ENCODE results near the gene KIF19. TPM values are rescaled to one million over a fixed set of nuclear protein-coding genes. Genes with fewer than 3 reads are reported as not detected.

The KIF19 gene
- total RNA-seq, 1 donor = 1.2 TPM

DNA sequence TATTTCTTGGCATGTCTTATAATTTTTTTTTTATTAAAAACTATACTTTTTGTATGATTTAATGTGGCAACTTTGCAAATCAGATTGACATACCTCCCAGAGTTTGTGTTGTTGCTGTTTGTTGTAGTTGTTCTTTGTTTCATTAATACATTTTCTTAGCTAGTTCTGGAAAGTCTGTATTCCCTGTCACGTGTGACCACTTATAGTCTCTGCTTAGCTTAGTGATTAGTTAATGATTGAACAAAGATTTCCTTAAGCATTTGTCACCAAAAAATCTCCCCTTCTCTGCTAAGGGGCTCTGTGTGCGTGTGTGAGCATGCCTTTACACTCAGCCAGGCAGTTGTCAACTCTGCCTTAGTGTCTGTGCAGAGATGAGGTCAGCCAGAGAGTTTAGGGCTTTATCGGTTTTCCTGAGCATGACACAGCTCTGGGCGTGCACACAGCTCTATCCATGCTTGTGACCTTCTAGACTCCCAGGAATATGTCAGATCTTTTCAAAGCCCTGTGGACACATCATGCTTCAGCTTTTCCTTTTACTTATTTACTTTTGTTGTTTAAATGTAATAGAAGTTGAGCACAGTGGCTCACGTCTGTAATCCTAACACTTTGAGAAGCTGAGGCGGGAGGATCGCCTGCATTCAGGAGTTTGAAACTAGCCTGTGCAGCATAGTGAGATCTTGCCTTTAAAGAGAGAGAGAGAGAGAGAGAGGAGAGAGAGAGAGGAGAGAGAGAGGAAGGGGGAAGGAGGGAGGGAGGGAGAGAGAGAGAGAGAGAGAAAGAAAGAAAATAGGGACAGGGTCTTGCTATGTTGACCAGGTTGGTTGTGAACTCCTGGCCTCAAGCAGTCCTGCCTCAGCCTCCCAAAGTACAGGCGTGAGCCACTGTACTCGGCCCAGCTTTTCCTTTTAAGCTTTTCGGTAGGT lies 30.1 kb upstream of the KIF19 start:
- Histone ChIP-seq H3K27me3 (ENCODE audit: insufficient read depth, low read length) (no peaks in the 10 kb centered on the region), H3K9me3 (ENCODE audit: low read depth, low read length) (no peaks in the 10 kb centered on the region), H3K4me3 (ENCODE audit: low read length) (no peak overlapping the region), H3K4me1 (ENCODE audit: insufficient read depth, low read length) (peaks cover 4% of the 10 kb centered on the region)

DNA sequence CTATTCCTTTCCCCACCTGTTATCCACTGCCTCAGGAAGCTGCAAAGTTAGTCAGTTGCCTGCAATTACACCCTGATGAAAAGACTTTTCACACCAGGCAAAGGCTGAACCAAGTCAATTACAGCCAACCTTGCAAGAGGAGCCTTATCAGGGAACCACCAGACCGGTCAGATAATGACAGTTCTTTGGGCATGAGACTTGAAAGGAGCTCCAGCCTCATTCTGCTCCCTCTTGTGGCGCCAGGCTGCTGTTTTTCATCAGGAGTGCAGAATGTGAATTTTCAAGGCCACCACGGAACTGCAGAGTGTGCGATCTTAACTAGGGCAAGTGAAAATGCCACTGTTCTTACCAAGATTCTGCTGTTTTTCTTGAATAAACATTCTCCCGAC lies 29.5 kb upstream of the KIF19 start:
- Histone ChIP-seq H3K9me3 (ENCODE audit: low read depth, low read length) (no peaks in the 10 kb centered on the region), H3K4me3 (ENCODE audit: low read length) (no peak overlapping the region), H3K27me3 (ENCODE audit: insufficient read depth, low read length) (no peaks in the 10 kb centered on the region), H3K4me1 (ENCODE audit: insufficient read depth, low read length) (peaks cover 4% of the 10 kb centered on the region)

DNA sequence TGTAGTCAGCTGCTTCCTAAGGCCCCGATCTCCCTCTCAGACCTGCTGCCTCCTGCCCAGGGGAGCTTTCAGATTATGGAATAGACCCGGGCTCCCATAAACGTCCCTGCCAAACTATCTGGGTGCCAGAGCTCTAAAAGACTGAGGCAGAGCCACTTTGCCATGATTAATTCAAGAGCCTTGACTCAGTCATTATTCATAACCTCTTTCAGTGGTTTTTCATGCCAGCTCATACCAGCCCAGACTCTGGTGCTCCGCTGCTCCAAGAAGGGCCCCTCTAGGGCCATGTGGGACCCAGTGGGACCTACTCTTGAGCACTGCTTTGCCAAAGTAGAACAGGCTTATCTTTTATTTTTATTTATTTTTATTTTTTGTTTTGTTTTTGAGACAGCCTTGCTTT lies 28.1 kb upstream of the KIF19 start:
- Histone ChIP-seq H3K27me3 (ENCODE audit: insufficient read depth, low read length) (no peaks in the 10 kb centered on the region), H3K4me1 (ENCODE audit: insufficient read depth, low read length) (peaks cover 4% of the 10 kb centered on the region), H3K4me3 (ENCODE audit: low read length) (no peak overlapping the region), H3K9me3 (ENCODE audit: low read depth, low read length) (no peaks in the 10 kb centered on the region)

DNA sequence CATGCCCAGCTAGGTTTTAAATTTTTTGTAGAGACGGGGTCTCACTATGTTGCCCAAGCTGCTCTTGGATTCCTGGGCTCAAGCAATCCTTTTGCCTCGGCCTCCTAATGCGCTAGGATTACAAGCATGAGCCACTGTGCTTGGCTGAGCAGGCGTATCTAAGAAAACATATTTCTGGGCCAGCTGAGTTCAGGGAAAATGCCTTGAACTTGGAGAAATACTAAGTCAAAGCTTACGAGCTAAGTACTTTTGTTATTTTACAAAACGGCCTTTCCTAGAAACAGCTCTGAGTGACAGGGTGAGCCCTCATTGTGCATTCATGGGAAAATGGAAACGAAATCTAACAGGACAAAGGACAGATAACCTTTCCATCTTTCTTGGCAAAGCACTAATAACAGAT lies 27.2 kb upstream of the KIF19 start:
- Histone ChIP-seq H3K9me3 (ENCODE audit: low read depth, low read length) (no peaks in the 10 kb centered on the region), H3K4me3 (ENCODE audit: low read length) (no peak overlapping the region), H3K4me1 (ENCODE audit: insufficient read depth, low read length) (peaks cover 4% of the 10 kb centered on the region), H3K27me3 (ENCODE audit: insufficient read depth, low read length) (no peaks in the 10 kb centered on the region)

DNA sequence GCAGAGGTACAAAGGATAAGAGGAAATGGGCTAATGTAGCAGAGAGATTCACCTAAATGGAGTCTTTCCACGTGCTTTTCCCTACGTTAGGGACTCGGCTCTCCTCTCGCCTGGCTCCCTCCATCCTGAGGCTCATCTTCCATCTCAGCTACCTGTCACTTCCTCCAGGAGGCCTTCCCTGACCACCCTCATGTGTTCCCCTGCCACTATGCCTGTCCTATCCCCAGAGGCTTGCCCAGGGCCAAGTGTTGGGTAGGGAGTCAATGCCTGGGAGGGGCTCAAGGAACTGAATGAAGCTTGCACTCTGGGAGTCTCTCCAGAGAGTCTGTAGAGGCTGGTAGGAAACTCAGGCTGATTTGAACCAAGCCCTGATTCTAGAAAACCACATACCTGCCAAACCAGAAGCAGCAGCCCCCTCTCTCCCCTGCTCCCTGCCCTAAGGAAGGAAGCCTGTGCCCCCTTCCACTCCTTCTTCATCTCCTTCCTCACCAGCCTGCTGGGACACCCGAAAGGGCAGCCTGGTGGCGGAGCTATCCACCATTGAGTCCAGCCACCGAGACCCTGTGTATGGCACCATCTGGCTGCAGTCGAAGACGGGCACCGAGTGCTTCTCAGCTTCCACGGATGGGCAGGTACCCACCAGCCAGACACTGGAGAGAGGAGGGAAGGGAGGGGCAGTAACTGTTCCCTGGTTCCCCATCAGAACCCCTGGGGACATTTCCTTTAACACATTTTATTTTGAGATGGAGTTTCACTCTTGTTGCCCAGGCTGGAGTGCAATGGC lies 26.6 kb upstream of the KIF19 start:
- H3K4me1 ChIP-seq (ENCODE audit: insufficient read depth, low read length) = peaks cover 4% of the 10 kb centered on the region
- H3K4me3 ChIP-seq (ENCODE audit: low read length) = no peak overlapping the region
- H3K27me3 ChIP-seq (ENCODE audit: insufficient read depth, low read length) = no peaks in the 10 kb centered on the region
- H3K9me3 ChIP-seq (ENCODE audit: low read depth, low read length) = no peaks in the 10 kb centered on the region

DNA sequence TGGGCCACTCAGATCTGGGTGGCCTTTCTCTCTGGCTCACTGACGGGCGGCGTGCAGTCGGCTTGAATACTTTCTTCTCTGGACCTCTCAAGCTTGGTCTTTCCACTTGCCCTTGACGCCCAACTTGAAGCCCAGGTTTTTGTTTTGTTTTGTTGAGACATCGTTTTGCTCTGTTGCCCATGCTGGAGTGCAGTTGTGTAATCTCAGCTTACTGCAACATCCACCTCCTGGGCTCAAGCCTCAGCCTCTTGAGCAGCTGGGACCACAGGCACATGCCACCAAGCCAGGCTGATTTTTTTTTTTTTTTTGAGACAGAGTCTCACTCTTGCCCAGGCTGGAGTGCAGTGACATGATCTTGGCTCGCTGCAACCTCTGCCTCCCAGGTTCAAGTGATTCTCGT lies 22.7 kb upstream of the KIF19 start:
- H3K9me3 ChIP-seq (ENCODE audit: low read depth, low read length) = no peaks in the 10 kb centered on the region
- H3K4me3 ChIP-seq (ENCODE audit: low read length) = no peak overlapping the region
- no peaks in the 10 kb centered on the region for H3K4me1 ChIP-seq (ENCODE audit: insufficient read depth, low read length)
- no peaks in the 10 kb centered on the region for H3K27me3 ChIP-seq (ENCODE audit: insufficient read depth, low read length)

DNA sequence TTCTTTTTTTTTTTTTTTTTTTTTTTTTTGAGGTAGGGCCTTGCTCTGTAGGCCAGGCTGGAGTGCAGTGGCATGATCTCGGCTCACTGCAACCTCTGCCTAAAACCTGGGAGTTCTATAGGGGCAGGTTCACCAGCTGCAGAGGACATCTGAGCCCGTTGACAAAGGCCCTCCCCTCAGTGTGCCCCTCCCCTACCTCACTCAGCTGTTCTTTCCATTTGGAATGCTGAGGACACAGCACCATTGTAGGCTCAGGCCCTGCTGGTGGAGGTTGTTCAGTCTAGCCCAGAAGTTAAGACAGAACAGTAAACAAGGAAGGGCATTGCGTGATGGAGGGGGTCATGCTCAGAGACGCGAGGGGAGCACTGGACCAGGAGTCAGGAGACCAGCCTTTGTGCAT lies 21.8 kb upstream of the KIF19 start:
- H3K9me3 ChIP-seq (ENCODE audit: low read depth, low read length) = no peaks in the 10 kb centered on the region
- H3K4me1 ChIP-seq (ENCODE audit: insufficient read depth, low read length) = no peaks in the 10 kb centered on the region
- H3K4me3 ChIP-seq (ENCODE audit: low read length) = no peak overlapping the region
- no peaks in the 10 kb centered on the region for H3K27me3 ChIP-seq (ENCODE audit: insufficient read depth, low read length)

DNA sequence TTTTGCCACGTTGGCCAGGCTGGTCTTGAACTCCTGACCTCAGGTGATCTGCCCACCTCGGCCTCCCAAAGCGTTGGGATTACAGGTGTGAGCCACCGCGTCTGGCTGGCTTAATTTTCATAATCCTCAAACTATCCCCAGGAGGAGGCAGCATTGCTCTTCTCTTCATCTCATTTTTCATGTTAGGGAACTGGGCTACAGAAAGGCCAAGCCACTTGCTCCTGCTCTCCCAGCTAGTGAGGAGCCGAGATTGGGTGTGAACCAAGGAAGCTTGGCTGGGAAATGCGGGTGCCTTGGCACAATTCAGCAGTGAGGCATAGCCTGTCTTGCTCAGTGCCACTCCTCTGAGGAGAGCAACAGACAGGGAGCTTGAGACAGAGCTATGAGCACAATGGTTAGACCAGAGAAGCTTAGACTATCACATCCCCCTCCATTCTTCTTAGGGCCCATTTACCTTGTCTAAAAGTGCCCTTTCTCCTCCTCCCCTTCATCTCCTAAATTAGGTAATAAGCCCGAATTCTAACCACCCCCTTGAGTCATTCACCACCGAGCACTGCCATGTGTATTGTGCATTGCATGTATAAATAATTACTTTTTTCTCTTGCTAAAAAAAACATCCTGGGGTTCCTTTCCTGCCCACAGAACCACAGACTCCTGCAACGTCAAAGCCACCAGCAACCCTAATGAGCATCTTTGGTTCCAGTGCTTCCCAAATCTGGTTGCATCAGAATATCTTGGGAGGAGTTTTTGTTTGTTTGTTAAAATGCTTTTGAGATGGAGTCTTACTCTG lies 20.0 kb upstream of the KIF19 start:
- H3K27me3 ChIP-seq (ENCODE audit: insufficient read depth, low read length) = no peaks in the 10 kb centered on the region
- H3K9me3 ChIP-seq (ENCODE audit: low read depth, low read length) = no peaks in the 10 kb centered on the region
- H3K4me3 ChIP-seq (ENCODE audit: low read length) = no peak overlapping the region
- H3K4me1 ChIP-seq (ENCODE audit: insufficient read depth, low read length) = no peaks in the 10 kb centered on the region

DNA sequence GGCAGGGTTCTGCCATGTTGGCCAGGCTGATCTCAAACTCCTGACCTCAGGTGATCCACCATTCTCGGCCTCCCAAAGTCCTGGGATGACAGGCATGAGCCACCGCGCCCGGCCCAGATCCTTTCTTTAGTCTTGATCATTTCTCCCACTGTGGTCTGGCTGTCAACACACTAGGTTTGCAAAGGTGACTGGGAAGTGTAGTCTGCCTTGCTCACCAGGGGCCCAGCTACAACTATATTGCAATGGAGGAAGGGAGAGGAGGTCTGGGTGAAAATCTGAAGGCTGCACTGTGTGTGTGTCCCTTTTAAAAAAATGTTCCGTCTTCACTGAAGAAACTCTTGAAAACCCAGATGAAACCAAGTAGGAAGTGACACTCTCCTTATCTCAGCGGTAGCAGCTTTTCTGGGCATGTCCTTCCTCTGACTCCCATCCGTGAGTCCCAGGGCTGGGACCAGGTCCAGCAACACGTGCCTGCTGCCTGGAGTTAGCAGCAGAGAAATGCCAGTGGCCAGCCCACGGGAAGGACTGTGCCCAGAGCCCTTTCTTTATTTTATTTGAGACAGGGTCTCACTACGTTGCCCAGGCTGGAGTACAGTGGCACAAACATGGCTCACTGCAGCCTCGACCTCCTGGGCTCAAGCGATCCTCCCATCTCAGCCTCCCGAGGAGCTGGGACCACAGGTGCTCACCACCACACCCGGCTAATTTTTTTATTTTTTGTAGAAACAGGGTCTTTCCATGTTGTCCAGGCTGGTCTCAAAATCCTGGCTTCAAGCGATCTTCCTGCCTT lies 17.8 kb upstream of the KIF19 start:
- H3K4me3 ChIP-seq (ENCODE audit: low read length) = no peak overlapping the region
- no peaks in the 10 kb centered on the region for H3K9me3 ChIP-seq (ENCODE audit: low read depth, low read length)
- no peaks in the 10 kb centered on the region for H3K27me3 ChIP-seq (ENCODE audit: insufficient read depth, low read length)
- H3K4me1 ChIP-seq (ENCODE audit: insufficient read depth, low read length) = no peaks in the 10 kb centered on the region

DNA sequence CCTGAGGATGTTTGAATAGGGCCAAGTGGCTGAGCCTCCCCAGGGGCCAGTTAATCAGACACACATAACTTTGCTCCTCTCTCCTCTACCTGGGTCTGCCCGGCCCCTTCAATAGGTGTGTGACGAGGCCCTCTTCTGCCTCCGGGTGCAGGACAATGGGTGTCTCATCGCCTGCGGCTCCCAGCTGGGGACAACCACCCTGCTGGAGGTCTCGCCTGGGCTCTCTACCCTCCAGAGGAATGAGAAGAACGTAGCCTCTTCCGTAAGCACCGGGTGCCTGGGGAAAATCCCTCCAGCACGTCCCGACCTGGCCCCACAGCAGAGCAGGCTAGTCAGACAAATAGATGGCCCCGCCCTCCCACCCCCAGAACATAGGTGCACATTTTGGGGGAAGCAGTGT lies 16.1 kb upstream of the KIF19 start:
- H3K4me1 ChIP-seq (ENCODE audit: insufficient read depth, low read length) = no peaks in the 10 kb centered on the region
- no peaks in the 10 kb centered on the region for H3K27me3 ChIP-seq (ENCODE audit: insufficient read depth, low read length)
- no peaks in the 10 kb centered on the region for H3K9me3 ChIP-seq (ENCODE audit: low read depth, low read length)
- H3K4me3 ChIP-seq (ENCODE audit: low read length) = no peak overlapping the region

DNA sequence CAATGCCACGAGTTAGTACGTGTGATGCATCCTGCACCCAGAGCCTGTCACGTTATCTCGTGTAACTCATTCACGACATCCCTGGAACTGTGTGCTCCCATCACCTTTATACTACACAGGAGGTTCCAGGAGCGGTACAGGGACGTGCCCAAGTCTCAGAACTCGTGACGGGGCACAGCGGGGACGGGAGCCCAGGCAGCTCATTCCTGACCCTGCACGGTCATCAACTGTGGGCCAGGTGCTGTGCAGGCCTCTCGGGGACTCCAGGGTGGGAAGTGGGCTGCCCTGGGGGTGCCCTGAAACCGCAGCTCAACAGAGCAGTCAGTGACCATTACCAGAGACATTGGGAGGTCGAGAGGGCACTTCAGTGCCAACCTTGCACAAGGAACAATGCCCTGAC lies 11.1 kb upstream of the KIF19 start:
- H3K4me3 ChIP-seq (ENCODE audit: low read length) = no peak overlapping the region
- no peaks in the 10 kb centered on the region for H3K9me3 ChIP-seq (ENCODE audit: low read depth, low read length)
- H3K4me1 ChIP-seq (ENCODE audit: insufficient read depth, low read length) = no peaks in the 10 kb centered on the region
- no peaks in the 10 kb centered on the region for H3K27me3 ChIP-seq (ENCODE audit: insufficient read depth, low read length)

DNA sequence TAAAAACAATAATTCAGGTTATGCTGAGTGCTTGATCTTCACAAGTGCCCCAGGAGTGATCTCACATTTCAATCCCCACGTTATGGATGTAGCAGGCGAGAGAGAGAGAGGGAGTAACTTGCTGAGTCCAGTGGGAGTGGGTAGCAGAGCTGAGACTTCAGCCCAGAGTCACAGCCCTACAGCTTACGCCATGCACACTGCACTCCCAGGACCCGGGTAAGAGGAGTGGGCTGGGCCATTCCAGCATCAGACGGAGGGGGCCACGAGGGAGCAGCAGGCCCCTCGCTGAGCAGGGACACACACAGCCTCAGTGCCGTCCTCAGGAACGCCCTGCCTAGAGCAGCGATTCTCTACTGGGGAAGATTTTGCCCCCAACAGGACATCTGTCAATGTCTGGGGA lies 9.8 kb upstream of the KIF19 start:
- no peaks in the 10 kb centered on the region for H3K27me3 ChIP-seq (ENCODE audit: insufficient read depth, low read length)
- H3K4me1 ChIP-seq (ENCODE audit: insufficient read depth, low read length) = no peaks in the 10 kb centered on the region
- no peak overlapping the region for H3K4me3 ChIP-seq (ENCODE audit: low read length)
- no peaks in the 10 kb centered on the region for H3K9me3 ChIP-seq (ENCODE audit: low read depth, low read length)

DNA sequence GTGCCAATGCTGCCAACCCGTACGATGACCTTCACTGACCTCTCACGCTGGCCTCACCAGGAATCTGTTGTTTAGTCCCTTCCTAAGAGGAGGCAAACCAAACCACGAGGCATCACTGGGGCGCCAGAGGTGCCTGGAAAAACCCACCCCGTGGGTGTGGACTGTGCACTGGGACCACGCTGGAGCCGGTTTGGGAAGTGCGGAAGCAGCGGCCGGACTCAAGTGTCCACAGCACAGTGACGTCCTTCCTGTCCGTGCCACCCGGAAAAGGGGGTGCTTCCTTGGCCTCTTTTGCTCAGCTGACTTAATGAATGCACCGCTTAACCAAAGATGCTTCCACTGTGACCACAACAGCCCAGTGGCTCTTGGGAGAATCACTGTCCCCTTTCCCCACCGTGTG lies 9.0 kb upstream of the KIF19 start:
- Histone ChIP-seq H3K9me3 (ENCODE audit: low read depth, low read length) (no peaks in the 10 kb centered on the region), H3K4me3 (ENCODE audit: low read length) (no peak overlapping the region), H3K4me1 (ENCODE audit: insufficient read depth, low read length) (no peaks in the 10 kb centered on the region), H3K27me3 (ENCODE audit: insufficient read depth, low read length) (no peaks in the 10 kb centered on the region)

DNA sequence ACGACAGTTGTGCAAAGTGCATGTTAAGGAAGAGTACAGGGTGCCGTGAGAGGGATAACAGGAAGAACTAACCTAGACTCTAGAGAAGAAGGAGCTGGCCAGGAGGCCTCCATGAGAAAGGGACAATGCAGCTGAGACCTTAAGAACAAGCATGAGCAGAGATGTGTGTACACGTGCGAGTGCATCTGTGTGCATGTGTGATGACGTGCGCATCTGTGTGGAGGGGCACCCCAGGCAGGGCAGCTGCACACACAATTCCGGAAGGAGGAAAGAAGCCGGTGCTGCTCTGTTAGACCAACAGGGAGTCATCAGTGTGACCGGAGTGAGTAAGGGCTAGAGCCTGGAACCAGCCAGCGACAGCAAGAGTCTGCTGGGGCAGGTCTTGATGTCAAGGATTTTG lies 7.6 kb upstream of the KIF19 start:
- H3K27me3 ChIP-seq (ENCODE audit: insufficient read depth, low read length) = no peaks in the 10 kb centered on the region
- H3K9me3 ChIP-seq (ENCODE audit: low read depth, low read length) = no peaks in the 10 kb centered on the region
- no peaks in the 10 kb centered on the region for H3K4me1 ChIP-seq (ENCODE audit: insufficient read depth, low read length)
- no peak overlapping the region for H3K4me3 ChIP-seq (ENCODE audit: low read length)

Measured in mononuclear cell (primary cell).